Esophagus (tissue), 2 donors: Measurements from ENCODE around the gene DHRS7B. TPM values are rescaled to one million over a fixed set of nuclear protein-coding genes. Genes with fewer than 3 reads are reported as not detected.
"Not testable (repeated sequence)": the region's sequence is repeated elsewhere in the genome, so short reads cannot be mapped to it uniquely, and the experiment has no call there.

ENCODE experiments used
- H3K27ac ChIP-seq, 2 donors: one replicate each; pipeline ENCODE4 v1.5.1; 2013; ENCODE audit warnings: low read depth in 2 of 2, mild to moderate bottlenecking in 2 of 2, inconsistent platforms in 1 of 2, low read length in 1 of 2, moderate library complexity in 1 of 2
- H3K27me3 ChIP-seq, 2 donors: one replicate each; pipeline ENCODE4 v1.6.1; 2013; ENCODE audit warnings: low read length in 2 of 2, control low read depth in 1 of 2, mild to moderate bottlenecking in 1 of 2; ENCODE audit not compliant: insufficient read depth in 2 of 2, control insufficient read depth in 1 of 2
- H3K36me3 ChIP-seq, 2 donors: one replicate each; pipeline ENCODE4 v1.6.1; 2013; ENCODE audit warnings: low read length in 1 of 2; ENCODE audit not compliant: control insufficient read depth in 2 of 2, insufficient read depth in 2 of 2
- H3K4me1 ChIP-seq, 2 donors: one replicate each; pipeline ENCODE4 v1.6.1; 2013; ENCODE audit warnings: low read length in 1 of 2; ENCODE audit not compliant: control insufficient read depth in 2 of 2, insufficient read depth in 2 of 2
- H3K4me3 ChIP-seq, 2 donors: one replicate each; pipeline ENCODE4 v1.5.1; 2013; ENCODE audit warnings: low read length in 2 of 2, mild to moderate bottlenecking in 2 of 2, low read depth in 1 of 2, moderate library complexity in 1 of 2
- H3K9me3 ChIP-seq, 2 donors: one replicate each; pipeline ENCODE4 v1.6.1; 2013; ENCODE audit warnings: mild to moderate bottlenecking in 2 of 2, low read depth in 1 of 2, low read length in 1 of 2, moderate library complexity in 1 of 2; ENCODE audit not compliant: control insufficient read depth in 2 of 2, insufficient read depth in 1 of 2
- WGBS, 2 donors: extraction: QIAGEN DNeasy Blood & Tissue Kit; methylation state at CpG; one replicate each; pipeline ENCODE4 v1.1.7; 2013; 5-methylcytosine and 5-hydroxymethylcytosine counted together
- polyA plus RNA-seq, 2 donors: library from polyadenylated mRNA; stranded (reverse); fragments of 200-250 nt; gene quantifications; one replicate each; pipeline ENCODE4 v1.2.3, GENCODE V29; 2013
- donor health status: healthy with polysubstance abuse.
- donor health status: Bipolar disorder and iron deficiency.

Gene DHRS7B
- polyA plus RNA-seq, 2 donors = 18.8 to 19.4 TPM

DNA sequence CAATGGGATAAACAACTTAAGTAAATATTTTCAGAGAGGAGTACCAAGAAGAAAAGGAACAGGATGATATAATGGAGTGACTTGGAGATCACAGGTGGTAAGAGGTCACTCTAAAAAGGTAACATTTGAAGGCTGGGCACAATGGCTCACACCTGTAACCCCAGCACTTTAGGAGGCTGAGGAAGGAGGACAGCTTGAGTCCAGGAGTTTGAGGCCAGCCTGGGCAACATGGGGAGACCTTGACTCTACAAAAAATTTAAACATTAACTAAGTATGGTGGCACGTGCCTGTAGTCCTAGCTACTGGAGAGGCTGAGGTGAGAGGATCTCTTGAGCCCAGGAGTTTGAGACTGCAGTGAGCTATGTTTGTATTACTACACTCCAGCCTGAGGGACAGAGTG lies 90.6 kb downstream of the DHRS7B start:
- H3K27ac ChIP-seq = no peak overlapping the region
- WGBS, 2 donors = 77 to 91% methylated on average over 1 of the region's 1 CpG
- H3K36me3 ChIP-seq = peaks cover 0 to 7% of the 10 kb centered on the region in 2 donors
- peaks cover 0 to 3% of the 10 kb centered on the region in 2 donors for H3K4me1 ChIP-seq
- no peak overlapping the region for H3K4me3 ChIP-seq
- H3K27me3 ChIP-seq = no peaks in the 10 kb centered on the region
- peaks cover 0 to 2% of the 10 kb centered on the region in 2 donors for H3K9me3 ChIP-seq

DNA sequence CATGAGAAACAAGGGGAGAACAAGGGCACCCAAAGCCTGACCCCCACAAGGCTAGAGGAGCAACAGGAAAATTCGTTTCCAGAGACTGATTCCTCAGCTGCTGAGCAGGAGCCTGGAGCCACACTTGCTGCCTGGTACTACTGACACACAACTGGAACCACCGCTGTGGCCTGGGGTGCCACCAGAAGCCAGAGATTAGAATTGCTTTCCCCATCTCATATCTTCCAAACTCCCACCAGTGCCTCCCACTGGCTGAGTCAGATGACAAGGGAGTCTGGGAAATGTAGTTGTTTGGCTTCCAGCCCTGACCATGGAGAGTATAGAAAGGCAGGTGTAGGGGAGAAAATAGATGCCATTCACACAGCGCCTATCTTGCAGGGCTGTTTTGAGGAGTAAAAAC lies 91.3 kb downstream of the DHRS7B start:
- WGBS, 2 donors = 75 to 78% methylated on average over 3 of the region's 3 CpGs
- H3K9me3 ChIP-seq = peaks cover 0 to 3% of the 10 kb centered on the region in 2 donors

DNA sequence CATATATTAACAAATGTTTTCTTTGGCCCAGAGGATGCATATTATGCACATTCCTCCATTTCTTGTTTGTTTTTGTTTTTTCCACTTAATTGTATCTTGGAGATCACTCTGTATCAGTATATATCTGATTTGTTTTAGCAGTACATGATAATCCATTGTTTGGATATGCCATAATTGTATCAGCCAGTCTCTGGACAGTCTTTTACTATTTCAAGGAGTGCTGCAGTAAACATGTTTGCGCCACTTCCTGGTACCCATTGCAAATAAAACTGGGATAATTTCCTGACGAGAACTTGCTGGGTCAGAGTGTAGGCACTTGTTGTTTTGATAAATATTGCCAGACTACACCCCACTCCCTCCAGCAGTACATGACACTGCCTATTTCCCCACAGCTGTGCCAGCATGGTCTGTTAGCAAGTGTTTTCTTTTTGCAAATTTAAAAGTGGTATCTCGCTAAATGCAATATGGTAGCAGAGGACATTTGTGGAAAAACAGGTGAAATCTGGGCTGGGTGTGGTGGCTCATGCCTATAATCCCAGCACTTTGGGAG lies 92.1 kb downstream of the DHRS7B start:
- Histone ChIP-seq H3K36me3 (peaks cover 0 to 14% of the 10 kb centered on the region in 2 donors), H3K4me3 (no peak overlapping the region), H3K4me1 (peaks cover 0 to 3% of the 10 kb centered on the region in 2 donors), H3K9me3 (peaks cover 0 to 3% of the 10 kb centered on the region in 2 donors), H3K27me3 (no peaks in the 10 kb centered on the region), H3K27ac (no peak overlapping the region)
- 82 to 86% methylated on average over 3 of the region's 3 CpGs for WGBS, 2 donors

More for the DNA sequence above, 91.3 kb downstream of the DHRS7B start:
- no peak overlapping the region for H3K4me3 ChIP-seq
- H3K4me1 ChIP-seq = peaks cover 0 to 3% of the 10 kb centered on the region in 2 donors
- H3K27ac ChIP-seq = no peak overlapping the region
- H3K36me3 ChIP-seq = peaks cover 0 to 7% of the 10 kb centered on the region in 2 donors
- H3K27me3 ChIP-seq = no peaks in the 10 kb centered on the region

DNA sequence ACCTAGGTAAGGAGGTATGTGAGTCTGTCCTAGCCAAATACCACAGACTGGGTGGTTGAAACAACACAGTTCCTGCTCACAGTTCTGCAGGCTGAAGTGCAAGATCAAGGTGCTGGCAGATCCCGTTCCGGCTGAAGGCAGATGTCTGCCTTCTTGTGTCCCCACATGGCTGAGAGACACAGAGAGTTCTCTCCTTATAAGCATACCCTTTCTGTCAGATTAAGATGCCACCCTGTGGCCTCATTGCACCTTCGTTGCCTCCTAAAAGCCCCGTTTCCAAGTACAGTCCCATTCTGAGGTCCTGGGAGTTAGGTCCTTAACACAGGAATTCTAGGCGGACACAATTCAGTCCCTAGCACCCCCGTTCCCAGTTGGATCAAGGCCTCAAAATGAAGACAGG lies 96.3 kb downstream of the DHRS7B start:
- Histone ChIP-seq H3K36me3 (peaks cover 0 to 14% of the 10 kb centered on the region in 2 donors), H3K27ac (no peak overlapping the region), H3K4me1 (no peaks in the 10 kb centered on the region), H3K9me3 (peaks cover 0 to 3% of the 10 kb centered on the region in 2 donors), H3K4me3 (no peak overlapping the region), H3K27me3 (no peaks in the 10 kb centered on the region)
- 93 to 95% methylated on average over 6 of the region's 6 CpGs for WGBS, 2 donors

DNA sequence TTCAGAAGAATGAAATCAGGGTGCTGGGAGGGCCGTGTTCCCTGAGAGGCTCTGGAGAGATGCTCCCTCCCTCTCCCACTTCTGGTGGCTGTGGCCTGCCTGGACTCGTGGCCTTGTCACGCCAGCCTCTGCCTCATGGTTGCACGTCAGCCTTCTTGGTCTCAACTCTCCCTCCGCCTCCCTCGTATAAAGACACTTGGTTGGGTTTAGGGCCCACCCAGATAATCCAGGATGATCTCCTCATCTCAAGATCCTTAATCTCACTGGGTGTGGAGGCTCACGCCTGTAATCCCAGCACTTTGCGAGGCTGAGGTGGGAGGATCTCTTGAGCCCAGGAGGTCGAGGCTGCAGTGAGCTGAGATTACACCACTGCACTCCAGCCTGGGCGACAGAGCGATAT lies 100.5 kb downstream of the DHRS7B start:
- not testable (repeated sequence) for H3K9me3 ChIP-seq, H3K27ac ChIP-seq, H3K36me3 ChIP-seq, H3K4me3 ChIP-seq, H3K27me3 ChIP-seq, H3K4me1 ChIP-seq
- 76 to 84% methylated on average over 11 of the region's 11 CpGs for WGBS, 2 donors

DNA sequence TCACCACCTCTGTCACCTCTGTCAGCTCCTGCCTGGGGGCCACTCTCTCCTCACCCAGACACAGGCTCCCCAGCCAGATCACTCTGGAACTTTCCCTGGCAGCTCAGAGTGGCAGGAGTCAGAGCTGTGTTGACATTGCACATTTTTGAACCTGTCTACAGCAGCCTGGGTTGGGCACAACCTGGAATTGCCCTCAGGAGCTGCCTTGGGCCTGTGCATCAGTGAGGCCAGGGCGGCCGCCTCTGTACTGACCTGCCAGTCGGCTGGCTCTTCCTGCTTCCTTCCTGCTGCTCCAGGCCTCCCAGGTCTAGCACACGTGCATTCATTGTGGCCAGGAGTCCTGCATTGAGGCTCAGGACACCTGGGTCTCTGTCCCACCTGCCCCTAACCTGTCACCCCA lies 101.3 kb downstream of the DHRS7B start:
- no peak overlapping the region for H3K4me3 ChIP-seq
- H3K27me3 ChIP-seq = no peaks in the 10 kb centered on the region
- H3K4me1 ChIP-seq = no peaks in the 10 kb centered on the region
- H3K36me3 ChIP-seq = peaks cover 0 to 6% of the 10 kb centered on the region in 2 donors
- WGBS, 2 donors = 59 to 63% methylated on average over 4 of the region's 4 CpGs
- no peak overlapping the region for H3K27ac ChIP-seq
- no peaks in the 10 kb centered on the region for H3K9me3 ChIP-seq

DNA sequence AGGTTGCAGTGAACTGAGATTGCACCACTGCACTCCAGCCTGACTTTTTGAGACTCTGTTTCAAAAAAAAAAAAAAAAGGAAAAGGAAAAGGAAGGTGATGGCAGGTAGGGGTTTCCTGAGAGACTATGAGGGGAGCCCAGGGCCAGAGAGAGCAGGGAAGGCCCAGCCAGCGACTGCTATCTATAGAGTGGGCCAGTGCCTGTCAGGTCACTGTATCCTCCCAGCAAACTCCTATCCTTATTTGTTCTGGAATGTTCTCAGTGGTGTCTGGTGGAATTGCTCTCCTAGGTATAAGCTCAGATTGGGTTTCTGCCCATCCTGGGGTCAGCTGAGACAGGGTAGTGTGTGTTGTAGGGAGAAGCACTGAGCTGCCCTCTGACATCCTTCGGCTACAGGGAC lies 102.1 kb downstream of the DHRS7B start:
- Histone ChIP-seq H3K27ac (no peak overlapping the region), H3K4me1 (no peaks in the 10 kb centered on the region), H3K27me3 (no peaks in the 10 kb centered on the region), H3K4me3 (no peak overlapping the region), H3K9me3 (no peaks in the 10 kb centered on the region), H3K36me3 (peaks cover 0 to under 1% of the 10 kb centered on the region in 2 donors)
- WGBS, 2 donors = 74 to 75% methylated on average over 2 of the region's 2 CpGs

DNA sequence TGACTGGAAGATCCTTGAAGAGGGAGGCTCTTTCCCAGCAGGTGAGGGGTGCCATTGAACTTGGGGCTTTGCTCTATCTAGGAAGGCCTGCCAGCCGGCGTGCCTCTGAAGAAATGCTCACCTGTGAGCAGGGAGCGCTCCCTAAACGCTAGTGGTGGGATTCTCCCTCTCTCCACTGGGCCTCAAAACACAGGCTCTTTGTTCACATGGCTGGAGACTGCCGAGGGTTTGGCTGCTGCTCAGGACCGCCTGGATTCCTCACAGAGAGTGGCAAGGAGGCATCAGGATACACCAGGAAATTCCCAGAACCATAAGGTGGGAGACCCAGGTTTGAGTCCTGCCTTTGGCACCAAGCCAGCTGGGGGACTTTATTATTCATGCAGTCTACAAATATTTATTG lies 104.8 kb downstream of the DHRS7B start:
- Histone ChIP-seq H3K4me1 (no peaks in the 10 kb centered on the region), H3K4me3 (no peak overlapping the region), H3K27me3 (no peaks in the 10 kb centered on the region), H3K27ac (no peak overlapping the region), H3K36me3 (no peaks in the 10 kb centered on the region), H3K9me3 (no peaks in the 10 kb centered on the region)
- WGBS, 2 donors = 69 to 70% methylated on average over 6 of the region's 6 CpGs

DNA sequence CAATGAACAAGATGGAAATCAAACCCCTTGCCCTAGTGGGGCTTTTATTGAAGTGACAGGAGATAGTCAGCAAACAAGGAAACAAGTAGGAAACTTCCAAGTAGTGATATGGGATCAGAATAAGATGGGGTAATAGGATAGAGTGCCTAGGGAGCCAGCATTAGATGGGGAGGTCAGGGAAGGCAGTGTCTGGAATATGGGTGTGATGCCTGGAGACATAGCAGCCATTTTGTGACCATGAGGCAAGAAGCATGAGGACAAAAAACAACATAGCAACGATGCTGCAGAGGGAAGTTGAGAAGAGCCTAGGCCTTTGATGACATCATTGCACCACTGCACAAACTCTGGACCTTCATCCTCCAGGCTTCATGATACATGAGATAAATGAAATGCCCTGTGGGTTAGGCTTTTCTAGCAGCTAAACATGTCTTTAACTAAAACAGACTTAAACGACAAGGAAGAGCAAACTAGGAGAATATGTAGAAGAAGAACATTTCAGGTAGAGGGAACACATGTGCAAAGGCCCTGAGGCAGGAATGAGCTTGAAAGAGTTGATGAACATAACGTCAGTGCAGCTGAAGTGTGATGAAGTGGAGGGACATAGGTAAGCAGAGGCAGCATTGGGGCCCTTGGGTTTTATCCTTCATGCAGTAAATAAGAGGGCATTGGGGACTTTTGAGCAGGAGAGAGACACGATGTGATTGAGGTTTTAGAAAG lies 105.4 kb downstream of the DHRS7B start:
- Histone ChIP-seq H3K4me1 (no peaks in the 10 kb centered on the region), H3K36me3 (no peaks in the 10 kb centered on the region), H3K27ac (no peak overlapping the region), H3K27me3 (no peaks in the 10 kb centered on the region), H3K4me3 (no peak overlapping the region), H3K9me3 (no peaks in the 10 kb centered on the region)
- WGBS, 2 donors = 90 to 92% methylated on average over 4 of the region's 4 CpGs
